ENCODE data around the gene CHST11.

DNA sequence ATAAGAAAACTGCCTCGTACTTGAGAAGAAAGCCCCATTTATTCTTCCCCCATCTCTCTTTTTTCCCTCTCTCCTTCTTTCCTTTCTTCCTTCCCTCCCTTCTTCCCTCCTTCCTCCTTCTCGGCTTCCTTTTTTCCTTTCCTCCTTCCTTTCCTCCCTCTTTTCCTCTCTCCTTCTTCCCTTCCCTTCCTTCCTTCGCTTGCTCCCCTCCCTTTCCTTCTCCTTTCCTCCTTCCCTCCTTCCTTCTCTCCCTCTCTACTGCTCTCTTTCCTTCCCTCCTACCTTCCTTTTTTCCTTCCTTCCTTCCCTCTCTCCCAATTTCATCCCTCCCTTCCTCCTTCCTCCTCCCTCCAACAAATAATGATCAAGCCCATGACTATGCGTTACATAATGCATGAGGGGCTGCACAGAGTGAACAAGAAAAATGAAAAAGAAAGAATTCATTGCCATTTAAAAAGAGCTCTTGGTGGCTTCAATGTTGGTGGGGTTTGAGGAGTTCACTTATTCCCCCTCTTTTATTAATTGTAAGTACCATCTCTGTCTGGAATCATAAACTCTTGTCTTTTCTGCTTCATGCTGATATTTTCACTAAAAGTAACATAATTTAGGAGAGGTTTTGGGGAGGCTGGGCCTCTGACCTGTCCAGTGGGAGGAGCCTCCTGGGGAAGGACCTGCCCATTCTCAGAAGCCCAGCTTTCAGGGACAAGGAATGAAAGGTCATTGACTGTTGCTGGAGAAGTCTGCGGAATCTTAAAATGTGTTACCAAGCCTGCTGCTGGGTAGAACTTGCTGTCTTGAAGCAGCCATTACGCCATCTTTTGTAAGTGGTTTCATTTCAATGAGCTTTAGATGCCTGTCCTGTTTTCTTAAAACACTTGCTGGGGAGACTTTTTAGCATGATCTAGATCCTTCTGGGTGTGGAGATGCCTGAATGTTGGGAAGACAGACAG lies 144.3 kb downstream of the CHST11 start:
- TF ChIP-seq, protein P1, sequence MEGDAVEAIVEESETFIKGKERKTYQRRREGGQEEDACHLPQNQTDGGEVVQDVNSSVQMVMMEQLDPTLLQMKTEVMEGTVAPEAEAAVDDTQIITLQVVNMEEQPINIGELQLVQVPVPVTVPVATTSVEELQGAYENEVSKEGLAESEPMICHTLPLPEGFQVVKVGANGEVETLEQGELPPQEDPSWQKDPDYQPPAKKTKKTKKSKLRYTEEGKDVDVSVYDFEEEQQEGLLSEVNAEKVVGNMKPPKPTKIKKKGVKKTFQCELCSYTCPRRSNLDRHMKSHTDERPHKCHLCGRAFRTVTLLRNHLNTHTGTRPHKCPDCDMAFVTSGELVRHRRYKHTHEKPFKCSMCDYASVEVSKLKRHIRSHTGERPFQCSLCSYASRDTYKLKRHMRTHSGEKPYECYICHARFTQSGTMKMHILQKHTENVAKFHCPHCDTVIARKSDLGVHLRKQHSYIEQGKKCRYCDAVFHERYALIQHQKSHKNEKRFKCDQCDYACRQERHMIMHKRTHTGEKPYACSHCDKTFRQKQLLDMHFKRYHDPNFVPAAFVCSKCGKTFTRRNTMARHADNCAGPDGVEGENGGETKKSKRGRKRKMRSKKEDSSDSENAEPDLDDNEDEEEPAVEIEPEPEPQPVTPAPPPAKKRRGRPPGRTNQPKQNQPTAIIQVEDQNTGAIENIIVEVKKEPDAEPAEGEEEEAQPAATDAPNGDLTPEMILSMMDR (IDR thresholded peaks at IDR 0.05), result no peak
- no peak for TF ChIP-seq POLR2A (IDR thresholded peaks at IDR 0.05)
